ENCODE results near the gene THPO. TPM values are rescaled to one million over a fixed set of nuclear protein-coding genes. Genes with fewer than 3 reads are reported as not detected.
A peak's percentile ranks its signal among the peaks of the same experiment; 100 is the strongest.

THPO gene
- total and polyA plus RNA-seq, 12 donors = 0.16 to 1.3 (median 0.56) TPM; not detected in 3

DNA sequence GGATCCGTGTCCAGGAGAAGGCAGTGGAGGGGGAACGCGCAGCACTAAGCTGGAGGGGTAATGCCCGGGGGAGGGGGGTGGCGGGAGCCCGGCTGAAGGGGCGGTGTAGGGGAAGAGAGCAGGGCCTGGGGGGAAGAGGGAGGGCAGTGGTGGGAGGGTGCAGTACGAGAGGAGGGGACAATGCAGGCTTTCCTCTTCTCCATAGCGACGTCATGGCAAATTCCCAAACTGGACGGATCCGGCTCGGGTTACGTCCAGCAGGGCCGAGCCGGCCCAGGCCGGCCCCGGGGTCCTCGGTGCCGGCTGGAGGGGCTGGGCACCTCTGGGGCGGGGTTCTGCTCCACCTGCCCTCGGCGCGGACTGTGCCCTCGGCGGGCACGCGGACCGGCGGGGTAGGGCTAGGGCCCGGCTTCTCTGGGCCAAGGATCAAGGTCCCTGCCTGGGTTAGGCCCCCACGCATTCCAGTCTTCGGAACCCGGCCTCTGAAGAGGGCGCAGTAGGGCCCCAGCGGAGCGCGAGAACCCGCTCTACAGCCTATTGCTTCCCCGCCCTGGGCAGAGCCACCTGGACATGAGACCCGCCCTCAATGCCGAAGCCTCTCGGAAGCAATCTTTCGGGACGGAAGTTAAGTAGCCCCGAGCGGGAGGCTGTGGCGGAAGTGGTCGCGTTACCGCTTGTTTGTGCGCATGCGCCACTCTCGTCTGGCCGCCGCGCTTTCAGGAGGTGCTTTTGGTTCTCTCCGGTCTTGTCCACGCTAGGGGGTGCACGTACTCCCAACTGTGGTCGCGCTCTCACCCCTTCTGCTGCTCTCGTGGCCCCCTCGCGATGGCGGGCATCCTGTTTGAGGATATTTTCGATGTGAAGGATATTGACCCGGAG, 15.1 kb downstream of the THPO start:
- ATAC-seq = peak; percentile 79 to 87 (median 82)
- DNase-seq = peak; percentile 95 to 96
- H3K4me1 ChIP-seq = peaks cover 4 to 31% (median 22%) of the 10 kb centered on the region in 9 donors
- H3K27me3 ChIP-seq = no peaks in the 10 kb centered on the region
- peak overlapping the region; percentile 79 to 97 (median 92) for H3K4me3 ChIP-seq
- H3K27ac ChIP-seq = peak overlapping the region; percentile 94 to 100 (median 99)
- intact Hi-C loops (cut with DNase I) = loop anchor here in 3 of 10 donors (2.0 to 10.0 kb wide), 5 partner anchors 26 to 1572 kb away; partner anchors contain the start of genes FAM131A (in 1 of the 3), MAGEF1 (in 1 of the 3) and TRA2B (in 1 of the 3)
- H3K9me3 ChIP-seq = no peaks in the 10 kb centered on the region
- peak in 8 of 9 donors; percentile 38 to 82 (median 59) for TF ChIP-seq CTCF (IDR thresholded peaks at IDR 0.05)
- peaks cover 0 to 41% (median 11%) of the 10 kb centered on the region in 9 donors for H3K36me3 ChIP-seq
- WGBS, 2 donors = 0% methylated on average over 66 to 68 of the region's 68 CpGs

DNA sequence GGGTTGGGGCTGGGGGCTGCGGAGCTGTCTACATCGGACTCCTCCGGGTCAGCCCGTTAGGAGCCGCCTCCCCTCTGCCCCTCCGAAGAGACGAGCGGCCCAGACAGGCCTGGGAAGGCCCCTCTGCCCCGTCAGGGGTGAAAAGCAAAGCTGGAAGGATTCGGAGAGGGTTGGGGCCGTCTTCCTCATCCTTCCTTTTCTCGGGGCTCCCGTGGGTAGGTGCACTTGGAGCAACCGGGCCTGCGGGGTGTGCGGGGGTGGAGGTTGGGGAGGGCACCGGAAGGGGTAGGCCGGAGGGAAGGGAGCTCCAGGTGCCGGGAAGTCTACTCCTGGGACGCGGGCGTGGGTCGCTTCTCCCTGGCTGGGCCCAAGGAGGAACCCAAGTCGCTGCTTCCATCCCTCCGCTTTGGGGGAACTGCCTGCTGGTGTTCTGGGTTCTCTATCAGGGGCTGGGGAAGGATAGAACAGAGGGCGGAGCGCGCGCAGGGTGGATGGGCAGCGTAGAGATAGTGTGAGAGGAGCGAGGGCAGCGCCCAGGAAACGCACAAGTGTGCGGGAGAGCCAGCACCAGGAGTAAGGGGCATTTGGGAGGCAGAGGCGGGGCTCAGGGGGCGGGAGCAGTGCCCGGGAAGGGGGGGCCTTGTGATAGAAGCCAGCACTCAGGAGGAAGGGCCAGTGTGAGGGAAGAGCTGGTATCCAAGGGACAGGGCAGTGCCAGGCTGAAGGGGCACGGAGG, 15.9 kb downstream of the THPO start:
- no peak for TF ChIP-seq CTCF (IDR thresholded peaks at IDR 0.05)
- intact Hi-C loops (cut with DNase I) = loop anchor here in 3 of 10 donors (2.0 to 10.0 kb wide), 5 partner anchors 25 to 1573 kb away; partner anchors contain the start of genes FAM131A (in 1 of the 3), MAGEF1 (in 1 of the 3) and TRA2B (in 1 of the 3)
- peak; percentile 26 to 70 (median 46) for ATAC-seq
- no peaks in the 10 kb centered on the region for H3K9me3 ChIP-seq
- peaks cover 0 to 40% (median 5%) of the 10 kb centered on the region in 9 donors for H3K36me3 ChIP-seq
- H3K27ac ChIP-seq = peak overlapping the region; percentile 94 to 100 (median 99)
- peak; percentile 59 to 68 for DNase-seq
- peaks cover 4 to 31% (median 22%) of the 10 kb centered on the region in 9 donors for H3K4me1 ChIP-seq
- no peaks in the 10 kb centered on the region for H3K27me3 ChIP-seq
- 0% methylated on average over 38 of the region's 38 CpGs for WGBS, 2 donors
- peak overlapping the region; percentile 79 to 97 (median 92) for H3K4me3 ChIP-seq

DNA sequence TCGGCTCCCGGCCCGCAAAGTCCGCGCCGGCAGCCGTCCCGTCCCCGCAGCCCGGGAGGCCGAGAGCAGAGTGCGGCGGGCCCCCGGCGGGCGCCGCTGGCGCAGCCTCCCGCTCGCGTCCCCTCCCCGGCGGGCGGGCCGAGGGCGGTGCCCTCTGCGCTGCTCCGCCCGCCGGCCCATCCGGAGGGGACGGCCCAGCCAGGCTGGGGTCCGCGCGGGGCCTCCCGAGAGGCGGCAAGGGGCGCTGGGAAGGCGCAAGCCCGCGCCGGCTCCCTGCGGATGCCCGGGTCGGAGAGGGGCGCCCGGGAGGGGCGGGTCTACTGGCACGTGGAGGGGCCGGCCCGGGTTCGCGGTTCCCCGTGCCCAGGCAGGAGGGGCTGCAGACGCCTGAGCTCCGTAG, 16.5 kb downstream of the THPO start, which contains the start of the genes CLCN2 and POLR2H:
TSS of gene CLCN2 (minus strand) at position 74 of the 400 bp plus-strand sequence. CDS start 126 bp downstream, outside the sequence.
TSS of gene POLR2H (plus strand) at position 179 of the 400 bp plus-strand sequence. CDS start 1,783 bp downstream, outside the sequence.
- peak; percentile 41 to 68 for DNase-seq
- ATAC-seq = peak; percentile 36 to 68 (median 54)
- intact Hi-C loops (cut with DNase I) = loop anchor here in 3 of 10 donors (10.0 kb wide), 4 partner anchors 153 to 1573 kb away; partner anchors contain the start of genes MAGEF1 (in 1 of the 3) and TRA2B (in 1 of the 3)
- Histone ChIP-seq H3K4me1 (peaks cover 4 to 31% (median 22%) of the 10 kb centered on the region in 9 donors), H3K9me3 (no peaks in the 10 kb centered on the region), H3K4me3 (peak within 1 kb of the TSS; percentile 79 to 97 (median 92)), H3K27ac (peak within 1 kb of the TSS; percentile 94 to 100 (median 99)), H3K36me3 (peaks cover 0 to 40% (median 1%) of the 10 kb centered on the region in 9 donors), H3K27me3 (no peaks in the 10 kb centered on the region)
- 0 to 1% methylated on average over 52 to 55 of the region's 56 CpGs for WGBS, 2 donors
- no peak for TF ChIP-seq CTCF (IDR thresholded peaks at IDR 0.05)

Measured in heart right ventricle (tissue), 16 donors.